ENCODE results near the gene SMIM35. TPM values are rescaled to one million over a fixed set of nuclear protein-coding genes. Genes with fewer than 3 reads are reported as not detected.

The SMIM35 gene
- total RNA-seq, 1 experiment from 2014 or later, result not detected

Other genes starting within 250 kb of the SMIM35 start
- not detected in 2 replicates for gene FXYD6, start 210.3 kb downstream of the SMIM35 start, total RNA-seq (2014; rRNA removed; shearing (Covaris generic))
- not detected in 2 replicates for gene TMPRSS13, start 157.6 kb downstream of the SMIM35 start, total RNA-seq (2014; rRNA removed; shearing (Covaris generic))
- not detected in 2 replicates for gene IL10RA, start 100.6 kb downstream of the SMIM35 start, total RNA-seq (2014; rRNA removed; shearing (Covaris generic))
- gene TMPRSS4, start 9.9 kb downstream of the SMIM35 start, total RNA-seq (2014; rRNA removed; shearing (Covaris generic)), result not detected in 2 replicates
- gene SCN4B, start 65.9 kb upstream of the SMIM35 start, total RNA-seq (2014; rRNA removed; shearing (Covaris generic)), result not detected in 2 replicates
- 0.10 TPM in 1 of 2 replicates, not detected in the other for gene SCN2B, start 89.7 kb upstream of the SMIM35 start, total RNA-seq (2014; rRNA removed; shearing (Covaris generic))
- not detected in 2 replicates for gene JAML, start 138.0 kb upstream of the SMIM35 start, total RNA-seq (2014; rRNA removed; shearing (Covaris generic))
- gene MPZL3, start 165.4 kb upstream of the SMIM35 start, total RNA-seq (2014; rRNA removed; shearing (Covaris generic)), result not detected in 2 replicates
- gene MPZL2, start 177.3 kb upstream of the SMIM35 start, total RNA-seq (2014; rRNA removed; shearing (Covaris generic)), result not detected in 2 replicates
- gene CD3E, start 217.8 kb upstream of the SMIM35 start, total RNA-seq (2014; rRNA removed; shearing (Covaris generic)), result not detected in 2 replicates

Data from G401 (cell line).